OCI-LY3 (cell line): ENCODE results near the gene PTPRN2.

Experiments used
- EZH2phosphoT487 ChIP-seq: fragments of 200-600 bp; shearing (Covaris generic); IDR thresholded peaks from 2 replicates; pipeline ENCODE4 v1.6.1; 2018; ENCODE audit warnings: antibody characterized with exemption, mixed run types, low read depth
- TF ChIP-seq, protein P1 (sequence below): fragments of 200-600, 300-600 bp; sonication (generic); IDR thresholded peaks from 2 replicates; pipeline ENCODE4 v1.5.1; 2014; ENCODE audit warnings: antibody characterized with exemption, low read length, low read depth

DNA sequence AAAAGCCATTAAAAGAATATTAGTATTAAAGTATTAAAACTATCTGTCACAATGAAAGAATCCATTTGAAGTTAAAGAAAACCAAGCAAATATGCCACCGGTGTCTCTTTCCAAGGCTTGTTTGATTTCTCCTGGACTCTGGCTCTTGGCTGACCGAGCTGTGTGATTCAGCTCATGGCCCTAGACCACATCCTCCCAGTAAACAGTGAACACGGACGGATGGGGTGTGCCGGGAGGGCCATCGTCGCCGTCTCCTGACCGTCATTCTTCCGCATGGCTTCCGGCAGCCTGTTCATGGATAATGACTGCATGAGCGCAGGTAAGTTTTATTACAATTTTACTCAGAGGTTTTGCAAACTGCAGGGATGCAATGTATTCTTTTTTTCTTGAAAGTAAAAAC lies 1032.3 kb downstream of the PTPRN2 start:
- TF ChIP-seq EZH2phosphoT487: no peak
- TF ChIP-seq, protein P1, sequence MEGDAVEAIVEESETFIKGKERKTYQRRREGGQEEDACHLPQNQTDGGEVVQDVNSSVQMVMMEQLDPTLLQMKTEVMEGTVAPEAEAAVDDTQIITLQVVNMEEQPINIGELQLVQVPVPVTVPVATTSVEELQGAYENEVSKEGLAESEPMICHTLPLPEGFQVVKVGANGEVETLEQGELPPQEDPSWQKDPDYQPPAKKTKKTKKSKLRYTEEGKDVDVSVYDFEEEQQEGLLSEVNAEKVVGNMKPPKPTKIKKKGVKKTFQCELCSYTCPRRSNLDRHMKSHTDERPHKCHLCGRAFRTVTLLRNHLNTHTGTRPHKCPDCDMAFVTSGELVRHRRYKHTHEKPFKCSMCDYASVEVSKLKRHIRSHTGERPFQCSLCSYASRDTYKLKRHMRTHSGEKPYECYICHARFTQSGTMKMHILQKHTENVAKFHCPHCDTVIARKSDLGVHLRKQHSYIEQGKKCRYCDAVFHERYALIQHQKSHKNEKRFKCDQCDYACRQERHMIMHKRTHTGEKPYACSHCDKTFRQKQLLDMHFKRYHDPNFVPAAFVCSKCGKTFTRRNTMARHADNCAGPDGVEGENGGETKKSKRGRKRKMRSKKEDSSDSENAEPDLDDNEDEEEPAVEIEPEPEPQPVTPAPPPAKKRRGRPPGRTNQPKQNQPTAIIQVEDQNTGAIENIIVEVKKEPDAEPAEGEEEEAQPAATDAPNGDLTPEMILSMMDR: no peak
